Measurements from ENCODE around the gene BABAM2. TPM values are rescaled to one million over a fixed set of nuclear protein-coding genes. Genes with fewer than 3 reads are reported as not detected.
"Not testable (repeated sequence)": the region's sequence is repeated elsewhere in the genome, so short reads cannot be mapped to it uniquely, and the experiment has no call there.

The BABAM2 gene
- total RNA-seq, 4 donors from 2014 or later: 57.2 to 72.2 (median 67.5) TPM

- no peak overlapping the region for H3K4me3 ChIP-seq
- ATAC-seq: no peak
- H3K27me3 ChIP-seq: no peaks in the 10 kb centered on the region
- no peak for DNase-seq
- H3K36me3 ChIP-seq: no peaks in the 10 kb centered on the region
- H3K27ac ChIP-seq: no peak overlapping the region
- no peak for TF ChIP-seq CTCF (IDR thresholded peaks at IDR 0.05 in 4 of 5, conservative IDR thresholded peaks at IDR 0.05 in 1 of 5)
- TF ChIP-seq POLR2A (IDR thresholded peaks at IDR 0.05): no peak
- intact Hi-C loops (cut with DNase I; ENCODE audit: low total_unique reads) (no loop called here), in situ Hi-C loops (cut with MboI; ENCODE audit: low sequenced_read_pairs in 4 of 4) (no loop called here)
- H3K4me1 ChIP-seq: no peaks in the 10 kb centered on the region
- H3K9me3 ChIP-seq: no peaks in the 10 kb centered on the region
Measured at GRCh38 chr2:27878825-27879224, 11.7 kb upstream of the BABAM2 start.

- H3K4me1 ChIP-seq; intact Hi-C loops (cut with DNase I; ENCODE audit: low total_unique reads); H3K27ac ChIP-seq; H3K27me3 ChIP-seq; in situ Hi-C loops (cut with MboI; ENCODE audit: low sequenced_read_pairs in 4 of 4); DNase-seq; H3K9me3 ChIP-seq; H3K36me3 ChIP-seq; ATAC-seq; H3K4me3 ChIP-seq: not testable (repeated sequence)
Measured at GRCh38 chr2:27881815-27882583, 8.5 kb upstream of the BABAM2 start.

DNA sequence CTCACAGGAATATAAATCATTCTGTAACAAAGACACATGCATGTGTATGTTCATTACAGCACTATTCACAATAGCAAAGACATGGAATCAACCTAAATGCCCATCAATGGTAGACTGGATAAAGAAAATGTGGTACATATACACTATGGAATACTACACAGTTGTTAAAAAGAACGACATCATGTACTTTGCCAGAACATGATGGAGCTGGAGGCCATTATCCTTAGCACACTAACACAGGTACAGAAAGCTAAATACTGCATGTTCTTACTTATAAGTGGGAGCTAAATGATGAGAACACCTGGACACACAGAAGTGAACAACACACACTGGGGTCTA lies 8.0 kb upstream of the BABAM2 start:
- H3K27me3 ChIP-seq; H3K36me3 ChIP-seq; H3K4me3 ChIP-seq; in situ Hi-C loops (cut with MboI; ENCODE audit: low sequenced_read_pairs in 4 of 4); intact Hi-C loops (cut with DNase I; ENCODE audit: low total_unique reads); H3K9me3 ChIP-seq; DNase-seq; ATAC-seq; H3K4me1 ChIP-seq; H3K27ac ChIP-seq: not testable (repeated sequence)

DNA sequence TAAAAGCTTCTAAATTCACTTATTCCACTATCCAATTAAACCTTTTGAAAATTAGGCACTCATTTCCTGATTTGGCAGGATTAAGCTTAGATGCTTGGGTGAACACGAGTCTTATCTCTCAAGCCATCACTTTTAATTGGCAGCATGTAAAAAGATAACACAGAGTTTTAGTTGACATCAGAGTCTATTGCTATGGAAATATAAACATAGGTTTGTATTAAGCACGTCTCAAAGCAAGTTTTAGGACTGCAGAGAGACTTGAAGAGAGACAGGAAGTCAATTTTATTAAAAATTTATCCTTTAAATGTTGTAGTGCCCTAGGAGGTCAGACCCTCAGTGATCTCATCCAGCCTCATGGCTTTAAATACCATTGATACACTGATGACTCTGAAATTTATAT lies 5.9 kb upstream of the BABAM2 start:
- no peaks in the 10 kb centered on the region for H3K9me3 ChIP-seq
- DNase-seq (no peak), ATAC-seq (no peak)
- H3K36me3 ChIP-seq: no peaks in the 10 kb centered on the region
- TF ChIP-seq CTCF (IDR thresholded peaks at IDR 0.05 in 4 of 5, conservative IDR thresholded peaks at IDR 0.05 in 1 of 5) (no peak), POLR2A (IDR thresholded peaks at IDR 0.05) (no peak)
- H3K27me3 ChIP-seq: no peaks in the 10 kb centered on the region
- in situ Hi-C loops (cut with MboI; ENCODE audit: low sequenced_read_pairs in 4 of 4): no loop called here
- intact Hi-C loops (cut with DNase I; ENCODE audit: low total_unique reads): no loop called here
- no peak overlapping the region for H3K4me3 ChIP-seq
- no peak overlapping the region for H3K27ac ChIP-seq
- H3K4me1 ChIP-seq: peaks cover 11 to 18% of the 10 kb centered on the region in 2 donors

DNA sequence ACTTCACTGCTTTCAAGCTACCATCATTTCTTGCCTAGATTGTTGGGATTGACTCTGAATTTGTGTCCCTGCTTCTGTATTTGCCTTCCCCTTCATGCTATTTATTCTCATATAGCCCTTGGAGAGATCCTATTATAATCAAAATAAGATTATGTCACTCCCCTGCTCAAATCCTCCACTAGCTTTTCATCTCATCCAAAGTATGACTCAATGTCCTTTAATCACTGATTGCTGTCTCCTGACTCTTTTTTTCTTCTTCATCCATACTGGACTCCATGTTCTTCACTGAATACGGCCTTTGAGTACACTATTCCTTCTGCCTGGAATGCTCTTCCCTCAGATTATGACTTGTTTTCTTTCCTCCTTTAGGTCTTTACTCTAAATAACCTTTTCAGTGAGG lies 5.3 kb upstream of the BABAM2 start:
- Histone ChIP-seq H3K36me3 (no peaks in the 10 kb centered on the region), H3K4me1 (peaks cover 15 to 20% of the 10 kb centered on the region in 2 donors), H3K9me3 (no peaks in the 10 kb centered on the region), H3K4me3 (no peak overlapping the region), H3K27me3 (no peaks in the 10 kb centered on the region), H3K27ac (no peak overlapping the region)
- in situ Hi-C loops (cut with MboI; ENCODE audit: low sequenced_read_pairs in 4 of 4) (no loop called here), intact Hi-C loops (cut with DNase I; ENCODE audit: low total_unique reads) (loop anchor here (5.0 kb wide), 1 partner anchor 33 kb away; no protein-coding TSS in a partner anchor)
- no peak for ATAC-seq
- DNase-seq: no peak
- TF ChIP-seq CTCF (IDR thresholded peaks at IDR 0.05 in 4 of 5, conservative IDR thresholded peaks at IDR 0.05 in 1 of 5): no peak
- no peak for TF ChIP-seq POLR2A (IDR thresholded peaks at IDR 0.05)

- in situ Hi-C loops (cut with MboI; ENCODE audit: low sequenced_read_pairs in 4 of 4): no loop called here
- no peak overlapping the region for H3K27ac ChIP-seq
- no peak overlapping the region for H3K4me3 ChIP-seq
- H3K27me3 ChIP-seq: no peaks in the 10 kb centered on the region
- TF ChIP-seq POLR2A (IDR thresholded peaks at IDR 0.05) (no peak), CTCF (IDR thresholded peaks at IDR 0.05 in 4 of 5, conservative IDR thresholded peaks at IDR 0.05 in 1 of 5) (no peak)
- intact Hi-C loops (cut with DNase I; ENCODE audit: low total_unique reads): loop anchor here (5.0 kb wide), 1 partner anchor 33 kb away; no protein-coding TSS in a partner anchor
- DNase-seq (no peak), ATAC-seq (no peak)
- no peaks in the 10 kb centered on the region for H3K36me3 ChIP-seq
- H3K4me1 ChIP-seq: peaks cover 15 to 20% of the 10 kb centered on the region in 2 donors
- no peaks in the 10 kb centered on the region for H3K9me3 ChIP-seq
Measured at GRCh38 chr2:27885661-27886060, 4.9 kb upstream of the BABAM2 start.

Data from gastrocnemius medialis (tissue), 4 donors.